K562 (cell line): Measurements from ENCODE around the gene FMO3.

ENCODE experiments used
- ARNT ChIP-seq, 2 experiments: fragments of 450-650 bp; IDR thresholded peaks; 2 replicates each; pipeline ENCODE4 v1.6.1; 2016; ENCODE audit warnings: mild to moderate bottlenecking in 1 of 2
- HDAC1 ChIP-seq, 2 experiments: fragments of 450-650 bp; IDR thresholded peaks; 2 replicates each; pipeline ENCODE4 v1.6.1; 2016 to 2017; ENCODE audit warnings: inconsistent platforms in 1 of 2, mild to moderate bottlenecking in 1 of 2, moderate library complexity in 1 of 2
- KAT7 ChIP-seq: sonication (generic); formaldehyde crosslinking; IDR thresholded peaks from 2 replicates; pipeline ENCODE4 v1.8.0; 2022; ENCODE audit warnings: missing genetic modification reagents, mild to moderate bottlenecking, borderline replicate concordance
- LARP7 ChIP-seq: fragments of 450-650 bp; IDR thresholded peaks from 2 replicates; pipeline ENCODE4 v1.6.1; 2016
- MAX ChIP-seq: sonication (generic); formaldehyde crosslinking; IDR thresholded peaks from 2 replicates; pipeline ENCODE4 v1.9.0; 2022; ENCODE audit warnings: mild to moderate bottlenecking, missing genetic modification reagents
- MAZ ChIP-seq, 2 experiments: fragments of 450-650 bp in 1 of 2; sonication (generic) in 1 of 2; formaldehyde crosslinking; IDR thresholded peaks in 1 of 2; conservative IDR thresholded peaks in 1 of 2; 2 replicates each; pipeline versions ENCODE4 v1.4.0 to v1.5.0; 2020; ENCODE audit warnings: mild to moderate bottlenecking in 1 of 2, missing genetic modification reagents in 1 of 2
- NR4A1 ChIP-seq, 2 experiments: fragments of 250-450 bp in 1 of 2; fragments of 450-650 bp in 1 of 2; sonication (Bioruptor Pico) in 1 of 2; IDR thresholded peaks; 2 replicates each; pipeline versions ENCODE4 v1.4.0 to v1.6.1; 2016 to 2020; ENCODE audit warnings: mild to moderate bottlenecking in 2 of 2, missing compliant biosample characterization in 1 of 2, missing genetic modification characterization in 1 of 2, moderate library complexity in 1 of 2
- RFX5 ChIP-seq: IDR thresholded peaks from 2 replicates; pipeline ENCODE4 v1.6.1; 2011; ENCODE audit warnings: low read depth, mild to moderate bottlenecking, improper control_type of control experiment, low read length
- TAF15 ChIP-seq: fragments of 200-400 bp; formaldehyde crosslinking; IDR thresholded peaks from 2 replicates; pipeline ENCODE4 v1.6.1; 2017; ENCODE audit warnings: mild to moderate bottlenecking, low read depth, low read length, moderate library complexity
- TCF7L2 ChIP-seq: fragments of 150-350 bp; IDR thresholded peaks from 2 replicates; pipeline ENCODE4 v1.6.1; 2016; ENCODE audit warnings: low read depth, mild to moderate bottlenecking, low read length, moderate library complexity
- TRIM24 ChIP-seq, 2 experiments: fragments of 450-650 bp; IDR thresholded peaks; 2 replicates each; pipeline ENCODE4 v1.6.1; 2016
- ZFP91 ChIP-seq: sonication (generic); formaldehyde crosslinking; IDR thresholded peaks from 2 replicates; pipeline ENCODE4 v1.8.0; 2022; ENCODE audit warnings: mild to moderate bottlenecking, missing genetic modification reagents
- ZNF561 ChIP-seq: fragments of 450-650 bp; formaldehyde crosslinking; conservative IDR thresholded peaks from 2 replicates; pipeline ENCODE4 v1.4.0; 2020; ENCODE audit warnings: mild to moderate bottlenecking, moderate library complexity
- ZNF639 ChIP-seq, 2 experiments: fragments of 200-800 bp in 1 of 2; sonication (Bioruptor generic) in 1 of 2; sonication (generic) in 1 of 2; formaldehyde crosslinking in 1 of 2; IDR thresholded peaks in 1 of 2; conservative IDR thresholded peaks in 1 of 2; 2 replicates each; pipeline versions ENCODE4 v1.5.0 to v1.6.1; 2016 to 2020; ENCODE audit warnings: missing compliant biosample characterization in 1 of 2, missing genetic modification characterization in 1 of 2, missing genetic modification reagents in 1 of 2

GRCh38 chr1:171159148-171159547, 68.4 kb downstream of the FMO3 start:
- no peak for TF ChIP-seq TCF7L2
- no peak for TF ChIP-seq MAX
- no peak for TF ChIP-seq TRIM24 (IDR thresholded peaks at IDR 0.05)
- TF ChIP-seq ZFP91 (CRISPR knock-in tag), result no peak
- TF ChIP-seq ZNF561 (CRISPR knock-in tag), result no peak
- no peak for TF ChIP-seq MAZ (CRISPR knock-in tag; conservative IDR thresholded peaks at IDR 0.05 in 1 of 2, IDR thresholded peaks at IDR 0.05 in 1 of 2)
- TF ChIP-seq LARP7, result no peak
- TF ChIP-seq HDAC1 (IDR thresholded peaks at IDR 0.05), result no peak
- no peak for TF ChIP-seq KAT7
- no peak for TF ChIP-seq ZNF639 (CRISPR knock-in tag; conservative IDR thresholded peaks at IDR 0.05 in 1 of 2, IDR thresholded peaks at IDR 0.05 in 1 of 2)
- TF ChIP-seq NR4A1 (CRISPR knock-in tag; IDR thresholded peaks at IDR 0.05), result no peak
- TF ChIP-seq NR4A1 (tag; IDR thresholded peaks at IDR 0.05), result no peak
- TF ChIP-seq RFX5, result no peak
- no peak for TF ChIP-seq TAF15
- no peak for TF ChIP-seq ARNT (IDR thresholded peaks at IDR 0.05)
